WERI-Rb-1 (cell line): Measurements from ENCODE around the gene TNIK.
A peak's percentile ranks its signal among the peaks of the same experiment; 100 is the strongest.

ENCODE experiments used
- DNase-seq: peaks from one replicate; pipeline ENCODE4 v3.0.0-alpha.2; 2020
- H3K27ac ChIP-seq: fragments of 250-450 bp; sonication (Bioruptor Pico); 2 replicates; pipeline ENCODE4 v1.5.1; 2020; ENCODE audit warnings: mild to moderate bottlenecking, moderate library complexity
- H3K27me3 ChIP-seq: fragments of 250-450 bp; sonication (Bioruptor Pico); 2 replicates; pipeline ENCODE4 v1.5.1; 2021; ENCODE audit warnings: mild to moderate bottlenecking, low read depth, moderate library complexity; ENCODE audit not compliant: insufficient read depth, severe bottlenecking
- H3K36me3 ChIP-seq: fragments of 250-450 bp; sonication (Bioruptor Pico); 2 replicates; pipeline ENCODE4 v1.5.1; 2020; ENCODE audit warnings: mild to moderate bottlenecking, moderate library complexity
- H3K4me3 ChIP-seq: 2 replicates; pipeline ENCODE4 v1.5.1; 2011; ENCODE audit warnings: low read depth, mild to moderate bottlenecking, control low read depth, low read length
- H3K9me3 ChIP-seq: fragments of 250-450 bp; sonication (Bioruptor Pico); 2 replicates; pipeline ENCODE4 v1.5.1; 2021; ENCODE audit warnings: mild to moderate bottlenecking, moderate library complexity; ENCODE audit not compliant: severe bottlenecking
- TF ChIP-seq, protein P1 (sequence below): IDR thresholded peaks from 2 replicates; pipeline ENCODE4 v1.5.1; 2011; ENCODE audit warnings: low read depth, mild to moderate bottlenecking, control low read depth, inconsistent platforms, low read length

Gene TNIK

DNA sequence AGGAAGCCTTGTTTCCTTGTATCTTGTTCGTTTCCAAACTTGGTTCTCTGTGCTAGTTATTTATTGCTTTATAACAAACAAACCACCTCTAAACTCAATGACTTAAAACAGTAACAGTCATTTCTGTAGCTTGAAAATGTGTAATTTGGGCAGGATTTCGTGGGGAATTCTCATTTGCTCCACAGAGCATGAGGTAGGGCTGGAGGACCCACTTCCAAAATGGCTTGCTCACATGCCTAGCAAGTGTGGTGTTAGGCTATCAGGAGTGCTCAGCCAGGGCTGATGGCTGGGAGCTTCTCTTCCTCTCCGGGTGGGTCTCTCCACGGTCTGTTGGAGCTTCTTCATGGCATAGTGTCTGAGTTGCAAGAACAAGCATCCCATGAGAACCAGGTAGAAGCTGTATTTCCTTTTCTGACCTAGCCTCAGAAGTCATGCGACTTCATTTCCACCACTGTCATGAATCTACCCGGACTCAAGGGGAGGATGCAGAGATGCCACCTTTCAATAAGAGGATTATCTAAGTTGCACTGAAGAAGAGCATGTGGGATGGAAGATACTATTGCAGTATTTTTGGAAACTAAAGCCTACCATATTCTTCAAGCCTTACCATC lies 8.2 kb upstream of the TNIK start:
- no peak overlapping the region for H3K4me3 ChIP-seq
- no peak for DNase-seq

DNA sequence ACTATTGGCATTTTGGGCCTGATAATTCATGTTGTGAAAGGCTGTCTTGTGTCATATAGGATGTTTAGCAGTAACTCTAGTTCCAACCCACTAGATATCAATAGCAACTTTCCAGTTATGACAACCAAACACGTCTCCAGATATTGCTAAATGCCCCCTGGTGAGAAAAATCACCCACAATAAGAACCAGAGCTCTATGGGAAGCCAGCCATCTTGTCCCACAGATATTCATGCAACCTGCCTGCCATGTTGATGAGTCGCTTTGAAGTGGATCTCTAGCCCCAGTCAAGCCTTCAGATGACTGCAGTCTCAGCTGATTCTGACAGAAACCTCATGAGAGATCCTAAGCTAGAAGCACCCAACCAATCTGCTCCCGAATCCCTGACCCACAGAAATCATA lies 5.6 kb upstream of the TNIK start:
- no peak for DNase-seq
- TF ChIP-seq, protein P1, sequence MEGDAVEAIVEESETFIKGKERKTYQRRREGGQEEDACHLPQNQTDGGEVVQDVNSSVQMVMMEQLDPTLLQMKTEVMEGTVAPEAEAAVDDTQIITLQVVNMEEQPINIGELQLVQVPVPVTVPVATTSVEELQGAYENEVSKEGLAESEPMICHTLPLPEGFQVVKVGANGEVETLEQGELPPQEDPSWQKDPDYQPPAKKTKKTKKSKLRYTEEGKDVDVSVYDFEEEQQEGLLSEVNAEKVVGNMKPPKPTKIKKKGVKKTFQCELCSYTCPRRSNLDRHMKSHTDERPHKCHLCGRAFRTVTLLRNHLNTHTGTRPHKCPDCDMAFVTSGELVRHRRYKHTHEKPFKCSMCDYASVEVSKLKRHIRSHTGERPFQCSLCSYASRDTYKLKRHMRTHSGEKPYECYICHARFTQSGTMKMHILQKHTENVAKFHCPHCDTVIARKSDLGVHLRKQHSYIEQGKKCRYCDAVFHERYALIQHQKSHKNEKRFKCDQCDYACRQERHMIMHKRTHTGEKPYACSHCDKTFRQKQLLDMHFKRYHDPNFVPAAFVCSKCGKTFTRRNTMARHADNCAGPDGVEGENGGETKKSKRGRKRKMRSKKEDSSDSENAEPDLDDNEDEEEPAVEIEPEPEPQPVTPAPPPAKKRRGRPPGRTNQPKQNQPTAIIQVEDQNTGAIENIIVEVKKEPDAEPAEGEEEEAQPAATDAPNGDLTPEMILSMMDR: no peak
- Histone ChIP-seq H3K4me3 (no peak overlapping the region), H3K27me3 (no peaks in the 10 kb centered on the region), H3K9me3 (no peaks in the 10 kb centered on the region), H3K27ac (no peak overlapping the region), H3K36me3 (no peaks in the 10 kb centered on the region; the same call in 1 of the 2 replicates)

More for the DNA sequence above, 8.2 kb upstream of the TNIK start:
- no peaks in the 10 kb centered on the region for H3K9me3 ChIP-seq
- no peaks in the 10 kb centered on the region for H3K27me3 ChIP-seq
- TF ChIP-seq, protein P1: no peak
- no peaks in the 10 kb centered on the region for H3K36me3 ChIP-seq
- no peak overlapping the region for H3K27ac ChIP-seq

DNA sequence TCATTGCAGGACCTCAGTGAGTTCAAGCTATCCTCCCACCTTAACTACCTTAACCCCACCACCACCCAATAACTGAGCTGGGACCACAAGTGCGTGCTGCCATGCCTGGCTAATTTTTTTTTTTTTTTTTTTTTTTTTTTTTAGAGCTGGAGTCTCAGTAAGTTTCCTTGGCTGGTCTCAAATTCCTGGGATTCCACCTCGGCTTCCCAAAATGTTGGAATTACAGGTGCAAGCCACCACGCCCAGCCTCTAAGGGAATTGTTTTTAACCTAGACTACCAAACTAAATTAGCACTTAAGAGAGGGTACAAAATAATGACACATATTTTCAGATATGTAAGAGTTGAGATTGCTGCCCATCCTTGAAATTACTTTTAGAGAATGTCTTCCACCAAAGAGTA lies 4.3 kb upstream of the TNIK start:
- Histone ChIP-seq H3K4me3 (no peak overlapping the region), H3K27me3 (no peaks in the 10 kb centered on the region), H3K36me3 (no peaks in the 10 kb centered on the region; the same call in 1 of the 2 replicates), H3K9me3 (no peaks in the 10 kb centered on the region), H3K27ac (no peak overlapping the region)
- TF ChIP-seq, protein P1: no peak
- no peak for DNase-seq

DNA sequence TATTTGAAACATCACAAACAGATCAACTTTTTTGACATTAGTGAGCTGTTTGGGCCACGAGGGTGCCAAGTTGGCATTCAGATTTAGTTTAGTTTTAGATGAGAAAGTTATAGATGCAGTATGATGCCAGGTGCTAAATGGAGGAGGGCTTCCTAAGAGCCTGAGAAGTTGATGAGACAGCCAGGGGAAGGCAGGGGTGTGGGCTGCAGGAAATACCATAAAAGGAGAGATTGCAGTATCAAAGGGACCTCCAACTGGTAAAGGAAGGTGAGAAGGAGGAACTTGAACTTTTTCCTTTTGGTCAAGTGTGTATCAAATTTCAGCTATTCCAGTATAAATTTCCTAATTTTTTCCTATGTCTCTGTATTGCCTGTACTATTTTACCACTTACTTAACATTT lies 2.0 kb upstream of the TNIK start:
- no peak for DNase-seq
- TF ChIP-seq, protein P1: no peak
- no peaks in the 10 kb centered on the region; the same call in 1 of the 2 replicates for H3K36me3 ChIP-seq
- H3K4me3 ChIP-seq: no peak overlapping the region
- H3K9me3 ChIP-seq: no peaks in the 10 kb centered on the region
- no peaks in the 10 kb centered on the region for H3K27me3 ChIP-seq
- no peak overlapping the region for H3K27ac ChIP-seq

DNA sequence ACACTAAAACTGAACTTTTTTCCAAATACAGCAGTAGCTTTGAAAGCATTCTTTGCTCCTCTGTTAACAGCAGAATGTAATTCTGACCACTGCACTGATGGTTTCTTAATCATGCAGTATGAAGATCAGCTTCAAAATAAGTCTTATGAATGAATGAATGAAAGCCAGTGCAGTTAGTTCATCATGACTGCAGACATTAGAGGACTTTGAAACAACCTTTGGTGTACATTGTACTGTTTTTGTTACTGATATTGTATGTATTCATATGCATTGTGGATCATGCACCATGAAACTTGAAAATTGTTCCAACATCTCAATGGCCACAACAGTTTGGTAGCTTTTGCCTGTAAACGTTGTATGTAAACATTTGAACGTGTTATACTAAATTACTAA lies 1.3 kb upstream of the TNIK start:
- H3K36me3 ChIP-seq: no peaks in the 10 kb centered on the region; the same call in 1 of the 2 replicates
- TF ChIP-seq, protein P1: no peak
- DNase-seq: no peak
- no peaks in the 10 kb centered on the region for H3K27me3 ChIP-seq
- peak overlapping the region; percentile 93 for H3K4me3 ChIP-seq
- no peaks in the 10 kb centered on the region for H3K9me3 ChIP-seq
- H3K27ac ChIP-seq: no peak overlapping the region
